GM15510 (cell line): ENCODE data around the gene STK26.

Experiments
- POLR2A ChIP-seq: IDR thresholded peaks from 3 replicates; pipeline ENCODE4 v1.6.1; 2011; ENCODE audit warnings: borderline replicate concordance; ENCODE audit not compliant: insufficient read length; ENCODE audit errors: extremely low read depth

The STK26 gene

GRCh38 chrX:132063334-132063733 is 40.2 kb downstream of the STK26 start:
- no peak for TF ChIP-seq POLR2A

DNA sequence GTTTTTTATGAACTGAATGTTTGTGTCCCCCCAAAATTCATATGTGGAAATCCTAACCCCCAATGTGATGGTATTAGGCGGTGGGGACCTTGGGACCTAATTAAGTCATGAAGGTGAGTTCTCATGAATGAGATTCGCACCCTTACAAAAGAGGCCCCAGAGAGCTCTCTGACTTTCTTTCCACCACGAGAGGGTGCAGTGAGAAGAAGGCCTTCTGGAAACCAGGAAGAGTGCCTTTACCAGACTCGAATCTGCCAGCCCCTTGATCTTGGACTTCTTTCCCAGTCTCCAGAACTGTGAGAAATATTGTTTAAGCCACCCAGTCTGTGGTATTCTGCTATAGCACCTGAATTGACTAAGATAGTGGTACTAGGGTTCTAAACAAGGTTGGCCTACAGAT is 40.8 kb downstream of the STK26 start:
- TF ChIP-seq POLR2A = no peak

GRCh38 chrX:132068405-132068804 is 45.3 kb downstream of the STK26 start:
- TF ChIP-seq POLR2A = no peak

- no peak for TF ChIP-seq POLR2A
Observed at GRCh38 chrX:132071254-132071653, 48.2 kb downstream of the STK26 start.

- TF ChIP-seq POLR2A = no peak
Observed at GRCh38 chrX:132077414-132077813, 54.3 kb downstream of the STK26 start.

DNA sequence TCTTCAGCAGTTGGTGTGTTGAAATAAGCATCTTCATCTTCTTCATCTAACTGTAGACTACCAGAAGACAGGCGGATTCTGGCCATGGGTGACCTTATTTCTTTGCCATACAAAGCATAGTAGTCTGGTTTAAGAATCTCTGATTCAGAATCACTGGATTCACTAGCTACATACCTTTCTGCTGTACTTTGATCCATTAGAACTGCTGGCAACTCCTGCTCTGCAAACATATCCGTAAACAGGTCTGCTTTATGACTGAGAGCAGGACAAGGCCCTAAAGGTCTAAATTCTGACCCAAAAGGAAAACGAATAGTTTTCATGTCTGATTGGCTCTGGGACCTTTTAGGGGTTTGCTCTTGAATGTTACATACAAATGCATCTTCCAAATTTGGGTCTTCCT is 54.8 kb downstream of the STK26 start:
- TF ChIP-seq POLR2A = no peak

GRCh38 chrX:132085786-132086185 is 62.7 kb downstream of the STK26 start:
- no peak for TF ChIP-seq POLR2A

DNA sequence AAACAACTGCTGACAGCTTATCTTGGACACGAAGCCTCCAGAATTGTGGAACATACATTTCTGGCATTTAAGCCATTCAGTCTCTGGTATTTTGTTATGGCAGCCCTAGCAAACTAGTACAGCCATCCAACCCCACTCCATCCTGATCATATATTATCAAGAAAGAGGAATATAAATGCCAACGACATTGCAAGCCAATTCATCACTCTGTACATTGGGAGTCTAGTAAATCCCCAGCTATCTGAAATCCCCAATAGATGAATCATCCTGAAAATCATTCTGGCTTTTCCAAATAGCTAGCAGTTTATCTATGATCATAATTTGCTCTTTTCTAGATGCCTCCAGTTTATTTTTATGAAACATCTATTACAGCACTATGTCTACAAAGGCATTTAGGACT is 63.6 kb downstream of the STK26 start:
- TF ChIP-seq POLR2A = no peak

DNA sequence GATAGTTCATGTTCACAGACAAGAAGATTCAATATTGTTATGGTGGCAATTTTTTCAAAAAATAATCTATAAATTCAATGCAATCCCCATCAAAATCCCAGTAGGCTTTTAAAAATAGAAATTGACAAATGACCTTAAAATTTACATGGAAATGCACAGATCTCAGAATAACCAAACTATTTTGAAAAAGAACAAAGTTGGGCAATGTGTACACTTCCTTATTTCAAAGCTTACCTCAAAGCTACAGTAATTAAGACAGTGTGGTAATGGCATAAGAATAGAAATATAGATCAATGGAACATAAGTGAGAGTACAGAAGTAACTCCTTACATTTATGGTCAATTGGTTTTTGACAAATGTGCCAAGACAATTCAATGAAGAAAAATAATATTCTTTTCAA is 65.8 kb downstream of the STK26 start:
- TF ChIP-seq POLR2A = no peak

- no peak for TF ChIP-seq POLR2A
Observed at GRCh38 chrX:132090403-132091159, 67.5 kb downstream of the STK26 start.

DNA sequence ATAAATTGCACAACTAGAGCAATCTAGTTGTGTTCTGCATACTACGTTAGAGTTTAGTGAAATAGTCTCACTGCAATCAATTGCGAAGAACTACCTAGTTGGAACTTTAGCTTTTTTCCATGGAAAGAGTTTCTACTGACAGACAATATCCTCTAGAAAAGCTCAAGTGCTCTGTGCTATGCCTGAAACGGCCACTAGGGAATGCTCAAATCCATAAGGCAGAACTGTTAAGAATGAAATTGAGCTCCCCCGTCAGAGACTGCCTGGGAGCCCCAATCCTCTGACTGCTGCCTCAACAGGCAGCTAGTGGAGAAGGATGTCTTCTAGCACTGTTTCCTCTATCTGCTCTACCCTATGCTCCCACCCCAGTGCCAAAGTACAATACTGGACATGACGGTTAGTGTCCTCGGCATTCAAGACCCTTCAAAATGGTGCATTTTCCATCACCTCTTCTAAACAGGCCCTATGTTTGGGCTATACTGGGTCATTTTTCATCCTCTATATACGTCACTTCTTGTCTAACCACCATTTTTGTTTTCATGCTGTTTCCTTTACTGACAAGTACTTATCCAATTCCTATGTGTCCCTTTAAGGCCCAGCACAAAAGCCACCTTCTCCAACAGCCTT is 69.5 kb downstream of the STK26 start:
- TF ChIP-seq POLR2A = no peak

GRCh38 chrX:132093239-132093860 is 70.2 kb downstream of the STK26 start:
- TF ChIP-seq POLR2A = no peak

GRCh38 chrX:132094164-132094563 is 71.1 kb downstream of the STK26 start:
- no peak for TF ChIP-seq POLR2A

DNA sequence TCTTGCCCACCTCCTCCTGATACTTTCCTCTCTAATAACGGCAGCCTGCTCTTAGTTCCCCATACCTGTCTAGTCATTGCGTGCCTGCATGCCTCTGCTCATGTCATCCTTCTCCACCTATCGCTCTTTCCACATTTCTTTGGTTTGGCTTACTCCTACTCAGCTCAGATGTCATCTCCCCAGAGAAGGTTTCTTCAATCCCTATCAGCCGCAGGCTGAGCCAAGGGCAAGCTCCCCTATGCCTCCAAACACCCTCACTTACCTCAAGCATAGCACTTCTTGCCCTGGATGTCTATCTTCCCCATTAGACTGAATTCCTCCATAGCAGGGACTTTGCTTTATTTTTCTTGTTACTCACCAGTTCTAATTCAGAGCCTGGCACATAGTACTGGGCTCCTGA is 78.1 kb downstream of the STK26 start:
- no peak for TF ChIP-seq POLR2A

DNA sequence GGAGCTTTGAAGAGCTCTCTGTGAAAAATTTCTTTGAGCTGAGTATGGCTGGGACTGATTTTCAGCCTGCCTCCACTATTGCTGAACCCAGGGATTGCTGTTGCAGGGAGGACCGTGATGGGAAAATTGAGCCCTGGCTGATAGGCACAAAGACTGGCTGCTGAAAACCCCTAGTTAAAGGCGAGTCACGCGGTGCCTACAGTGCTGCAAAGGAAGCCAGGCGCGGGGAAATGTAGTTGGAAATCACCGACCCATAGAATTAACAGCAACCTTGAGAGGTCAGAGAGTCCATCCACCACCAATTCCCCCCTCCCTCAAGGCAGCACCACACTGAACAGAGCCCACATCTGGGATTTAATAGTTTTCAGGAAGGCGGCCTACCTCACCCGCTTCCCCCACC is 78.7 kb downstream of the STK26 start:
- TF ChIP-seq POLR2A = no peak

- no peak for TF ChIP-seq POLR2A
Observed at GRCh38 chrX:132107291-132107690, 84.2 kb downstream of the STK26 start.
